CD4-positive, alpha-beta memory T cell (primary cell): ENCODE results near the gene RNF217. TPM values are rescaled to one million over a fixed set of nuclear protein-coding genes. Genes with fewer than 3 reads are reported as not detected.

Experiments used
- CTCF ChIA-PET: fragments of 350-600 bp; sonication (Branson Sonifier 250); formaldehyde crosslinking; loops from one replicate; lab custom pipeline; 2021; ENCODE audit warnings: inconsistent platforms; ENCODE audit not compliant: partially characterized antibody; lab: Charles Lee
- POLR2A ChIA-PET: fragments of 350-600 bp; sonication (Branson Sonifier 250); formaldehyde crosslinking; loops from one replicate; lab custom pipeline; 2021; ENCODE audit not compliant: partially characterized antibody; lab: Charles Lee
- DNase-seq, 5 donors: peaks; one replicate each; pipeline versions ENCODE4 v3.0.0 to v3.0.0-alpha.2; 2020 to 2022; ENCODE audit warnings: mixed read lengths in 1 of 5
- H3K27ac ChIP-seq: one replicate; pipeline ENCODE4 v1.7.0; 2013; ENCODE audit warnings: low read depth, low read length
- H3K27me3 ChIP-seq: 2 replicates; pipeline ENCODE4 v1.7.0; 2013; ENCODE audit warnings: mild to moderate bottlenecking, low read length, moderate library complexity; ENCODE audit not compliant: insufficient read depth
- H3K36me3 ChIP-seq: 2 replicates; pipeline ENCODE4 v1.7.0; 2013; ENCODE audit warnings: mild to moderate bottlenecking, low read length, moderate library complexity; ENCODE audit not compliant: insufficient read depth
- H3K4me1 ChIP-seq: 2 replicates; pipeline ENCODE4 v1.7.0; 2013; ENCODE audit warnings: mild to moderate bottlenecking, low read length, moderate library complexity; ENCODE audit not compliant: insufficient read depth
- H3K4me3 ChIP-seq, 2 donors: one replicate each; pipeline ENCODE4 v1.7.0; 2013; ENCODE audit warnings: low read length in 2 of 2, mild to moderate bottlenecking in 1 of 2
- H3K9me3 ChIP-seq, 2 donors: one replicate each; pipeline ENCODE4 v1.7.0; 2013; ENCODE audit warnings: low read length in 2 of 2, control low read depth in 1 of 2; ENCODE audit not compliant: control insufficient read depth in 1 of 2
- H3K27ac Mint-ChIP-seq, 7 donors: one replicate each; pipeline ENCODE4 v1.8.0; 2020 to 2021; ENCODE audit warnings: mixed read lengths in 7 of 7, mild to moderate bottlenecking in 6 of 7, inconsistent platforms in 3 of 7, moderate library complexity in 3 of 7
- H3K27me3 Mint-ChIP-seq, 2 donors: one replicate each; pipeline ENCODE4 v1.8.0; 2020 to 2021; ENCODE audit warnings: mixed read lengths in 2 of 2
- H3K36me3 Mint-ChIP-seq, 2 donors: one replicate each; pipeline ENCODE4 v1.8.0; 2020 to 2021; ENCODE audit warnings: mixed read lengths in 2 of 2, inconsistent platforms in 1 of 2, mild to moderate bottlenecking in 1 of 2
- H3K4me1 Mint-ChIP-seq, 4 donors: one replicate each; pipeline ENCODE4 v1.8.0; 2020 to 2021; ENCODE audit warnings: mixed read lengths in 4 of 4, mild to moderate bottlenecking in 1 of 4
- H3K4me3 Mint-ChIP-seq, 8 donors: one replicate each; pipeline ENCODE4 v1.8.0; 2020 to 2021; ENCODE audit warnings: mixed read lengths in 8 of 8, mild to moderate bottlenecking in 7 of 8, moderate library complexity in 6 of 8, inconsistent platforms in 3 of 8
- H3K9me3 Mint-ChIP-seq, 8 donors: one replicate each; pipeline ENCODE4 v1.8.0; 2020 to 2021; ENCODE audit warnings: mixed read lengths in 8 of 8, mild to moderate bottlenecking in 5 of 8, inconsistent platforms in 3 of 8, moderate library complexity in 1 of 8
- intact Hi-C: fragments of 100-400 bp; cut with micrococcal nuclease; formaldehyde crosslinking; loops from one replicate; pipeline ENCODE4 v1.15.1; 2023
- polyA plus RNA-seq, 2 donors: library from polyadenylated mRNA; unstranded; fragments of 300-500 nt; fragmentation: Illumina TruSeq; gene quantifications; one replicate each; pipeline ENCODE4 v1.2.3, GENCODE V29; 2021
- total RNA-seq, 2 experiments: library from RNA; stranded (reverse); gene quantifications; one replicate each; pipeline ENCODE4 v1.2.3, GENCODE V29; 2021

The RNF217 gene
- total and polyA plus RNA-seq, 4 experiments from 2014 or later: 0.03 to 0.86 (median 0.12) TPM

DNA sequence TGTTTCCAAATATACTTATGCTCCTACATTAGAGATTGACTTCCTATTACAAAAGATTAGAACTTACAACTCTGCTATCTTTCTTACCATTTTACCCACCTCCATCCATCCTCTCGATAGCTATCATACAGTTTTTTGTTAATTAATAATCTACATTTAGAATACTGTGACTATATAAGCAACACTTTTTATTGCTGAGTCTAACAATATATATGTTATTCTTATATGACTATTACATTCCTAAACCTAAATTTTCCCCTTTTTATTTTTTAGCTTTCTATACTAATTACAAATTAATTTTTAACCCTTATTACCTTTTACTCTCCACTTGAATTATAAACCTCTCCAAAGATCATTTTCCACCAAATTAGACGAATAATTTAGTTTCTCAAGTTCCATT lies 57.0 kb downstream of the RNF217 start:
- Mint-ChIP-seq H3K27me3 (no peaks in the 10 kb centered on the region), H3K9me3 (no peaks in the 10 kb centered on the region), H3K36me3 (no peaks in the 10 kb centered on the region), H3K27ac (no peak overlapping the region), H3K4me3 (no peak overlapping the region), H3K4me1 (no peaks in the 10 kb centered on the region)
- DNase-seq: no peak
- CTCF ChIA-PET: interaction anchor here (0.6 kb wide), 1 partner anchor 10 kb away, joined by 3 read pairs; no protein-coding TSS in a partner anchor
- Histone ChIP-seq H3K27ac (no peak overlapping the region), H3K9me3 (no peaks in the 10 kb centered on the region), H3K27me3 (no peaks in the 10 kb centered on the region), H3K36me3 (no peaks in the 10 kb centered on the region), H3K4me3 (no peak overlapping the region), H3K4me1 (no peaks in the 10 kb centered on the region)
- intact Hi-C loops: no loop called here
- POLR2A ChIA-PET: no interaction called here

DNA sequence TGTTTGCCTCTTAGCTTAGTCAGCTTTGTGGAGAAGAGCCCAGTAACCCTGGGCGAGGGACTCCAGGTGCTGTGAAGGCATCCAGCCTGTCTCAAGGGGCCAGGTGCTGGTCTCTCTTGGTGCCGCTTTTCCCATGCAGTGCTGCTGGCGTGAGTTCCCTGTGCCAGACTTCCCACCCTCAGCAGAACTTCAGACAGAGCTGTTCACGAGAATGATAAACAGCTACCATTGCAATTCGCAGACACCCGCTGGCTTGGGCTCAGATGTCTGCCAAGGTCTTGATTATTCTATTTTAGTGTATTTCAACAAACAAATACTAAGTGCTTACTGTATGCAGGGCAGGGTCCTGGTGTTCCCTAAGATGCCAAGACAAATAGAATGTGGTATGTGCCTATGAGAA lies 57.7 kb downstream of the RNF217 start:
- no peaks in the 10 kb centered on the region for H3K4me1 Mint-ChIP-seq
- Histone ChIP-seq H3K27me3 (no peaks in the 10 kb centered on the region), H3K36me3 (no peaks in the 10 kb centered on the region), H3K27ac (no peak overlapping the region), H3K4me3 (no peak overlapping the region), H3K9me3 (no peaks in the 10 kb centered on the region), H3K4me1 (no peaks in the 10 kb centered on the region)
- no peak for DNase-seq
- no peaks in the 10 kb centered on the region for H3K36me3 Mint-ChIP-seq
- no peak overlapping the region for H3K27ac Mint-ChIP-seq
- H3K27me3 Mint-ChIP-seq: no peaks in the 10 kb centered on the region
- H3K9me3 Mint-ChIP-seq: no peaks in the 10 kb centered on the region
- H3K4me3 Mint-ChIP-seq: no peak overlapping the region
- ChIA-PET POLR2A (no interaction called here), CTCF (no interaction called here)
- intact Hi-C loops: no loop called here

DNA sequence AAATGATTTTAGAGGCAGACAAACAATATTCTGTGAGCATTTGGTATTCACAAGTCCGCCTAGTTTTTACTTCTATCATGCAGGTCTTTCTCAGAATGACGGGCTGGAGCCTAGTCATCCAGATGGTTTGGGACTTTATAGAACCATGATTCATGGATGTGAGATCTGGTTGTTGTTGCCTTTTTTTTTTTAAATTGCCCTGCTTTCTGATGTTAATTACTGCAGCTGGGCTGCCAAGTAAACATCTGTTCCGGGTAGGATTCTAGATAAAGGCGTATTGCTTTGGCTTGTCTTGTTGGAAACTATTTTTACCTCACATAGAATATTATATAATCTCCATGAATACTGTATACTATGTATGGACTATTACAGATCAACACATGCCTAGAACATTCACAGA lies 58.1 kb downstream of the RNF217 start:
- H3K27ac ChIP-seq: no peak overlapping the region
- H3K4me3 ChIP-seq: no peak overlapping the region
- Mint-ChIP-seq H3K9me3 (no peaks in the 10 kb centered on the region), H3K27me3 (no peaks in the 10 kb centered on the region), H3K4me1 (no peaks in the 10 kb centered on the region), H3K36me3 (no peaks in the 10 kb centered on the region), H3K4me3 (no peak overlapping the region), H3K27ac (no peak overlapping the region)
- no peaks in the 10 kb centered on the region for H3K9me3 ChIP-seq
- H3K36me3 ChIP-seq: no peaks in the 10 kb centered on the region
- CTCF ChIA-PET: no interaction called here
- POLR2A ChIA-PET: no interaction called here
- no peaks in the 10 kb centered on the region for H3K4me1 ChIP-seq
- no peak for DNase-seq
- intact Hi-C loops: no loop called here
- no peaks in the 10 kb centered on the region for H3K27me3 ChIP-seq

DNA sequence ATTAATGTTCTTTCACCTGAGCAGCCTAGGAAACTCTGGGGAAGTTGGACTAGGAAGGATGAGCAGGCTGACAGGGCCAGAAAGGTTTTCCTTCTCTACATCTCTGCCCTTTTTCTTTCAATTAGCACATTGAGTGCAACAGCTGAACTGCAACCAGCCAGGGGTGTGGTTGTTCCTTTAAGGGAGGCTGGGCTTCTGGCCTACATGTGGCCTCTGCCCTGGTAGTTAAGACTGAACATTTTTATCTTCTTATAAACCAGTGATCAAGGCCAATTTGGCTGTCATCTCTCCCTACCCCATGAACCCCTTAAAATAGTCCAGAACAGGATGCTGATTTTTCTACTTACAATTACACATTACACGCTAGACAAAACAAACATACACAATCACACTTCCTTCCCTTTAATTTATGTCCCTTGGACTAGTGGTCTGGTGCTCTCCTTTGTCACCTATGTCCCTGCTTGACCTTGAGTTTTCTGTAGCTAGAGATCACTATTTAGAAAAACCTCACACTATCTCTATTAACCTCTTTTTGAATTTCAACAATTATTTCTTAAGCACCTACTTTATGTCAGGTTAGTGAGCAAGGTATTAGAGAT lies 60.3 kb downstream of the RNF217 start:
- Mint-ChIP-seq H3K27ac (no peak overlapping the region), H3K27me3 (no peaks in the 10 kb centered on the region), H3K9me3 (peaks cover 0 to 4% (median 0%) of the 10 kb centered on the region in 8 donors), H3K36me3 (no peaks in the 10 kb centered on the region), H3K4me3 (no peak overlapping the region), H3K4me1 (no peaks in the 10 kb centered on the region)
- no peaks in the 10 kb centered on the region for H3K27me3 ChIP-seq
- no peak for DNase-seq
- H3K4me3 ChIP-seq: no peak overlapping the region
- H3K4me1 ChIP-seq: no peaks in the 10 kb centered on the region
- H3K36me3 ChIP-seq: no peaks in the 10 kb centered on the region
- no peak overlapping the region for H3K27ac ChIP-seq
- intact Hi-C loops: no loop called here
- ChIA-PET CTCF (no interaction called here), POLR2A (no interaction called here)
- no peaks in the 10 kb centered on the region for H3K9me3 ChIP-seq

DNA sequence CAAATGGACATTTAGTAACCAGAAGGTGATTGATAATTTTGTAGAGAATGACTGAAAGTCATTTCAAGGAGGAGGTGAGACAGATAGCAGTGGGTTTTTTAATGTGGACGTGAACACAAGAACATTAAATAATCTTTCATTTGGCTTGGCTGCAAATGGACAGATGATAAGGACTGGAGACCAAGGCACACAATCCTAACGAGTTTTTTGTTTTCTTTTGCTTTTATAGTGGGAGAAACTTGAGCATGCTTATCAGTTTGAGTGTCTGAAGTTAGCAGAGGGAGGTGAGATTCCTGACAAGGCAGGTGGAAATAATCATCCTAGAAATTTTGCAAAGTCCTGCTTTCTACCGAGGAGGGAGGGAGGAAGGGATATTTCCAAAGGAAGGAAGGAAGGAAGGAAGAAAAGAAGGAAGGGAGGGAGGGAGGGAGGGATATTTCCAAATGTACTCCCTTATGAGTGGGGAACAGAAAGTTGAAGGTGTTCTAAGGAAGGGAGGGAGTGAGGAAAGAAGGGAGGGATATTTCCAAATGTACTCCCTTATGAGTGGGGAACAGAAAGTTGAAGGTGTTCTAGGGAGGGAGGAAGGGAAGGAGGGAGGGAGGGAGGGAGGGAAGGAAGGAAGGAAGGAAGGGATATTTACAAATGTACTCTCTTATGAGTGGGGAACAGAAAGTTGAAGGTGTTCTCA lies 63.1 kb downstream of the RNF217 start:
- no peak for DNase-seq
- Histone ChIP-seq H3K27ac (no peak overlapping the region), H3K9me3 (no peaks in the 10 kb centered on the region), H3K27me3 (no peaks in the 10 kb centered on the region), H3K36me3 (no peaks in the 10 kb centered on the region), H3K4me1 (no peaks in the 10 kb centered on the region), H3K4me3 (no peak overlapping the region)
- H3K27me3 Mint-ChIP-seq: no peaks in the 10 kb centered on the region
- CTCF ChIA-PET: no interaction called here
- no peak overlapping the region for H3K27ac Mint-ChIP-seq
- no peak overlapping the region for H3K4me3 Mint-ChIP-seq
- POLR2A ChIA-PET: no interaction called here
- no peaks in the 10 kb centered on the region for H3K4me1 Mint-ChIP-seq
- peaks cover 0 to 6% (median 0%) of the 10 kb centered on the region in 8 donors for H3K9me3 Mint-ChIP-seq
- no peaks in the 10 kb centered on the region for H3K36me3 Mint-ChIP-seq
- intact Hi-C loops: no loop called here

DNA sequence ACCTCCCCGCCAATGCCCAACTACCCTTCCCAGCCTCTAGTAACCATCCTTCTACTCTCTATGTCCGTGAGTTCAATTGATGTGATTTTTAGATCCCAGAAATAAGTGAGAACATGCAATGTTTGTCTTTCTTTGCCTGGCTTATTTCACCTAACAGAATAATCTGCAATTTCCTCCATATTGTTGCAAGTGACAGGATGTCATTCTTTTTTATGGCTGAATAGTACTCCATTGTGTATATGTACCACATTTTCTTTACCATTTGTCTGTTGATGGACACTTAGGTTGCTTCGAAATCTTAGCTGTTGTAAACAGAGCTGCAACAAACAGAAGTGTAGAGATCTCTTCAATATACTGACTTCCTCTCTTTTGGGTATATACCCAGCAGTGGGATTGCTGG lies 65.0 kb downstream of the RNF217 start:
- Histone ChIP-seq H3K4me1 (no peaks in the 10 kb centered on the region), H3K27me3 (no peaks in the 10 kb centered on the region), H3K36me3 (no peaks in the 10 kb centered on the region), H3K9me3 (no peaks in the 10 kb centered on the region), H3K4me3 (no peak overlapping the region), H3K27ac (no peak overlapping the region)
- Mint-ChIP-seq H3K4me3 (no peak overlapping the region), H3K27me3 (no peaks in the 10 kb centered on the region), H3K4me1 (no peaks in the 10 kb centered on the region), H3K36me3 (no peaks in the 10 kb centered on the region), H3K27ac (no peak overlapping the region), H3K9me3 (peaks cover 0 to 6% (median 0%) of the 10 kb centered on the region in 8 donors)
- no peak for DNase-seq
- ChIA-PET CTCF (no interaction called here), POLR2A (interaction anchor here (0.6 kb wide), 1 partner anchor 19 kb away, joined by 5 read pairs; no protein-coding TSS in a partner anchor)
- intact Hi-C loops: no loop called here

DNA sequence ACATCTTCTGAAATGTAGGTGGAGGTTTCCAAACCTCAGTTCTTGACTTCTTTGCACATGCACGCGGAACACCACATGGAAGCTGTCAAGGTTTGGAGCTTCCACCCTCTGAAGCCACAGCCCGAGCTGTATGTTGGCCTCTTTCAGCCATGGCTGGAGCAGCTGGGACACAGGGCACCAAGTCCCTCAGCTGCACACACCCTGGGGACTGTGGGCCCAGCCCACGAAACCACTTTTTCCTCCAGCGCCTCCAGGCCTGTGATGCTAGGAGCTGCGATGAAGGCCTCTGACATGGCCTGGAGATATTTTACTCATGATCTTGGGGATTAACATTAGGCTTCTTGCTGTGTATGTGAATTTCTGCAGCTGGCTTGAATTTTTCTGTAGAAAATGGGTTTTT lies 68.7 kb downstream of the RNF217 start:
- Mint-ChIP-seq H3K36me3 (no peaks in the 10 kb centered on the region), H3K27ac (no peak overlapping the region), H3K27me3 (no peaks in the 10 kb centered on the region), H3K4me1 (no peaks in the 10 kb centered on the region), H3K9me3 (peaks cover 0 to 6% (median under 1%) of the 10 kb centered on the region in 8 donors), H3K4me3 (no peak overlapping the region)
- Histone ChIP-seq H3K9me3 (no peaks in the 10 kb centered on the region), H3K4me1 (no peaks in the 10 kb centered on the region), H3K27ac (no peak overlapping the region), H3K4me3 (no peak overlapping the region), H3K36me3 (no peaks in the 10 kb centered on the region), H3K27me3 (no peaks in the 10 kb centered on the region)
- ChIA-PET CTCF (no interaction called here), POLR2A (no interaction called here)
- intact Hi-C loops: no loop called here
- DNase-seq: no peak
